ENCODE results near the gene TJAP1.
"Not testable (repeated sequence)": the region's sequence is repeated elsewhere in the genome, so short reads cannot be mapped to it uniquely, and the experiment has no call there.

The TJAP1 gene

DNA sequence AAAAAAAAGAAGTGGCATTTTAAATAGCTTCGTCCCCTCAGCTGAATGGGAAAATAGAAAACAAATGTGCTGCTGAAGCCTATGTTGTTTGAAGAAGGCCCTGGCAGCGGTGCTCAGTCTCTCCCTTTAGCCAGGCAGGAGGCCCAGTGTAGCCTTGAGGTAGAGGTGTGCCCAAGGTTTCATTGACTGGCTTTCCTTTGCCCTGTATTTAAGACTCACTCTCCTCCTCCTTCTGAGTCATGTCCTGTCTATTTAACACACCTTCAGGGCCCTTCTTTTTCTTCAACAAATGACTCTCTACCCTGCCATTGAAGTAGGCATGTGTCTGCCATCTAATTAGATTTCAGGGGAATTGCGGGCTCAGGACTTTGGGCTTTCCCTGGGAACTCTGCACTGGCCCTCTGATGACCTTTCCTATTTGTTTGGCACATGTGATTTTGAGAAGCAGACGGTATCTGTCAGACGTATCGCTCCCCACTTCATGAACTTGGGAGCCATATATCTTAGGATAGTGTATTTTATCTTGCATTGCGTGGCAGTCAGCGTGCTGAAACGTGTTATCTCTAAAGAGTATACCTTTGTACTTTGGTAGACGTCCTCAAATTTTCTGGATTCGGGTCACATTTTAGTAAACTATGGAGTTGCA lies 4.3 kb downstream of the TJAP1 start:
- no peak for DNase-seq (ENCODE audit: low read depth)

GRCh38 chr6:43488667-43489276 lies 11.4 kb downstream of the TJAP1 start:
- no peak for DNase-seq (ENCODE audit: low read depth)

DNA sequence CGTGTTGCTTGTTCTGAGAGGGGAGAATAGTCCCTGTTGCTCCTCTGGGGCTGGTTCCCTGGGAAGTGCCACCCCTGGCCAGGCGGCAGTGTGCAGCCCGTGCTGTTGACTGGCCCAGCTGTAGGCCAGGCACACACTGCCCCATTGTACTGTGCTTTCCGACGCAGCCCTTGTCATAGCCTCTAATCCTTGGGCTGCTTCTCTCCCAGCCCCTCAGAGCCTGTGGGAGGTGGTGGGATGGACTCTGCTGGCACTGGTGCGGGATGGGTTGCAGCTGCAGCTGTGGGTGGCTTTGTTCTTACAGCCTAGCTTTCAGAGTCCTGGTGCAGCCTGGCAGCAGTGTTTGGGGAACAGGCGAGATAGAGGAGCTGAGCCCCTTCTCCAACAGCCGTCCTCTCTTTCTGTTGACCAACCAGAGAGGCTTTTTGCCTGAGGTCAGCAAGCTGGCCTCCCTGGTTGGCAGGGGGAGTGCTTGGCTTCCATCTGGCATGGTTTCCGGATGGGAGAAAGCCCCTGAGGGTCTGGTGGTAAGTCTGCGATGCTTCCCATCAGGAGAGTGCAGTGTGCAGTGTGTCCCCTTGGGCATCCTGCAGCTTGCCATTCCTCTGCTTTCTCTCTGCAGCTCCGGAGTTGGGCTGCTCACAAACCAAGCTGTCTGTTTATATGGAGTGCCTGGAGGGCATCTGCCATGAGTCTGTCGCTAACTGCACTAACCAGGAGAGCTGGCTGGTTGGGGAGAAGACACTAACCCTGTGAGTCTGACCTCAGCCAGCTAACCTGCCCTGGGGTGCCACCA lies 12.1 kb downstream of the TJAP1 start:
- DNase-seq (ENCODE audit: low read depth), result no peak

GRCh38 chr6:43490523-43490939 lies 13.2 kb downstream of the TJAP1 start:
- no peak for DNase-seq (ENCODE audit: low read depth)

- no peak for DNase-seq (ENCODE audit: low read depth)
These were observed 14.6 kb downstream of the TJAP1 start for GRCh38 chr6:43491750-43492661.

GRCh38 chr6:43492673-43493072 lies 15.3 kb downstream of the TJAP1 start:
- no peak for DNase-seq (ENCODE audit: low read depth)

DNA sequence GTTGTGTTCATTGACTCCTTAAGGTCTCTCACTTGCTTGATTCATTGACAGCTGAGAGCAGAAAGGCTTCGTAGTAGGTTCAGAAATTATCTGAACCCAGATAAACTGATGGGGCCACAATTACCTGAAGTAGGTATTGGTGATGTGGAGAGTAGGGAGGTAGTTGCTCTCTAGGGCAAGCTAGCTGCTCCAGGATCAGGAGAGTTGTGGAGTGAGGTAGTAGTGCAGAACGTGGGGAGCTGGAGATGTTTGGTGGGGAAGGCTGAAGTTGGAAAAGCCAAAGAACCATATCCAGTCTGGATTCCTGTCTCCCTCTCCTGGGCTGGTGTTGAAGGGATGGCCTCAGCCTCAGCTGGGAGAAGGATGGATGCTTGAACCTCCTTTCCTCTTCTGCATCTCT lies 15.9 kb downstream of the TJAP1 start:
- DNase-seq (ENCODE audit: low read depth), result no peak

DNA sequence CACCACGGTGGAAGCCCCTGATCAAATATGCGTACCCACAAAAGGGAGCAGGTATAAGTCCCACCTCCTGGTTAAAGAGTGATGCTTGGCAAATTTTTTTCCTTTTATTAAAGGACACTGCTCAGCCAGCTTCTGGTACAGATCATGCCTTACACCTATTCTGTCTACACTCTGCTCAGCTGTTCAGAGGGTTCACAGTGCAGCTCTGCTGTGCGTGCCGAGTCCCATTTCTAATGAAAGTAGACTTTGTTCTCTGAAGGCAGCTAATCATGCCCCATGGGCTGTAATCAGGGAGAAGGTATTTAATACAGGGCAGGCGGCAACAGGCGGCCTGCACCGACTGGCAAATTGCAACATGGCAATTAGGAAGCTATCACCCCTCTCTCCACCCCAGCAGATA lies 16.5 kb downstream of the TJAP1 start:
- no peak for DNase-seq (ENCODE audit: low read depth)

GRCh38 chr6:43494321-43494720 lies 17.0 kb downstream of the TJAP1 start:
- no peak for DNase-seq (ENCODE audit: low read depth)

- no peak for DNase-seq (ENCODE audit: low read depth)
These were observed 17.4 kb downstream of the TJAP1 start for GRCh38 chr6:43494766-43495165.

DNA sequence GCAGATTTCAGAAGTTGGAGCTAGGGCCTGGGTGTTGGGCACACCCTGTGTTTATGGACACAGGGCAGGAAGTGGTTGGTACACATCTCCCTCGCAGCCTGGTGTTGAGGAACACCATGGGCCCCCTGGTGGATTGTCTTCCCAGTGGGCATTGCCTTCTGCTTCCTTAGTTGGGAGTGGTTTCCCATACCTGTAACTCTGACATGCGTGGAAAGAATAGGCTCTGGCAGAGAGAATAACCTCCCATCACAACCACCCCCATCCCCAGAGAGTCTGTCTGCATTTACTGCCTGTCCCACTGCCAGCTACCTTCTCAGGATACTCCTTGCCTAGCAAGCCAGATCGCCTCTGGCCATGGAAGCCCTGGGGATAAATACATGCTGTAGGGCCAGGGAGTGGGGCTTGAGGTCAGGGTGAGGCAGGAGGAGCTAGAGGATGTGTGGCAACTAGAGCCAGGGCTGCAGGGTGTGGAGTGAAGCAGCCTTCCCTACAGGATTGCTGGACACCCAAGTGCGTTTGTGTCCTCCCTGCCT lies 18.1 kb downstream of the TJAP1 start:
- DNase-seq (ENCODE audit: low read depth), result no peak

DNA sequence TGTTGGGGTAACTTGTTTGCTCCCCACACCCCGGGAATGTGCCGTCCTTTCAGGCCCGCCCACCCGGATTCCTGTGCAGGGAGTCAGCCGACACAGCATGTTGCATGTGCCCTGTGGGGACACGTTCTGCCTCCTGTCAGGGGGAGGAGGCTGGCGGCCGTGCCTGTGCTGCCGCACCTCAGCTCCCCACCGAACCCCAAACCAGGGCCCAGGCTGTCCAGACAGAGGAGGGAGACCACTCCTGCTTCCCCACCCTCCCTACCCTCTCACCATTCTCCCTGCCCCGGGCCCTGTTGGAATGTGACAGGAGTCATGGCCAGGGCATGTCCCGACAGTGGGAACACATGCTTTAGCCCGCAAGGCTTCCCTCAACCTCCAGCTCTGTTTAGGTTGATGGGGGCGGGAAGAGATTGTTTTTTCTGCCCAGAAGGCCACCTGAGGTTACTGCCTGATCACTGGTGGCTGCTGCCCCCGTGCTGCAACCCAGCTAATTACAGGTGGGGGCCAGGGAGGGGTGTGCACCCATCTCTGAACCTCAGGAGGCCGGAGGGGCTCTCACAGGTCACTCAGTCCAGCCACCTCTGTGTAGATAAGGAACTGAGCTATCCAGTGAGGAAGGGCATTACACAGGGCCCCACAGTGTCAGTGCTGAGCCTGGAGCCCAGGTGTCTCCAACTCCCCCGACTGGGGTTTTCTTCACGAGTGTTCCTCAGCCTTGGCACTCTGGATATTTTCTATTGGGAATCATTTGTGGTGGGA lies 19.2 kb downstream of the TJAP1 start:
- DNase-seq (ENCODE audit: low read depth), result no peak

GRCh38 chr6:43497129-43497396 lies 19.7 kb downstream of the TJAP1 start:
- DNase-seq (ENCODE audit: low read depth), result no peak

DNA sequence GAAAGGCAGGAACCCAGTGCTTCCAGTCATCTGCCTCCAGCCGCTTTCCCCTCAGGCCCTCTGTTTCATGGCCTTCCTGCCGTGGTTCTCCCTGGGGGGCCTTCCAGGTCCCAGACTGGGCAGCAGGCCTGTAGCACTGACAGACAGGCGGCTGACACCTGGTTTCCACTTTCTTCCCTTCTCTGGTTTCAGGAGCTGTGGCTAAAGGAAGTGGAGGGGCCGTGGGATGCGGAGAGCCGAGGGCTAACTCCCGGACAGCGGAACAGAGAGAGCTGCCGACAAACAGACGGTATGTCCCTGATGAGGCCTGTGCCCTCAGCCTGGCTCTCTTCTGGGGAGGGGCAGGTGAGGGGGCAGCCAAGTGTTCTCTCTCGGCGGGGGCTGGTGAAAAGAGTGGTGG lies 20.3 kb downstream of the TJAP1 start:
- DNase-seq (ENCODE audit: low read depth), result no peak

DNA sequence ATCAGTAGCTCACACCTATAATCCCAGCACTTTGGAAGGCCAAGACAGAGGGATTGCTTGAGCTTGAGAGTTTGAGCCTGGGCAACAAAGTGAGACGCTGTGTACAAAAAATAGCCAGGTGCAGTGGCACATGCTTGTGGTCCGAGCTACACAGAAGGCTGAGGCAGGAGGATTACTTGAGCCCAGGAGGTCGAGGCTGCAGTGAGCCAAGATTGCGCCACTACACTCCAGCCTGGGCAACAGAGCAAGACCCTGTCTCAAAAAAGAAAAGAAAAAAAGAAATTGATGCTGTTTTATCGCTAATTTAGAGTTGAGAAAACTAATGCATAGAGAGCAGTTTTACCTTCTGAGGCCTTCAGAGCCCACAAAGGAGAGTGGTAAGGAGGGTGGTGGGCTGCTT lies 20.9 kb downstream of the TJAP1 start:
- DNase-seq (ENCODE audit: low read depth), result not testable (repeated sequence)

DNA sequence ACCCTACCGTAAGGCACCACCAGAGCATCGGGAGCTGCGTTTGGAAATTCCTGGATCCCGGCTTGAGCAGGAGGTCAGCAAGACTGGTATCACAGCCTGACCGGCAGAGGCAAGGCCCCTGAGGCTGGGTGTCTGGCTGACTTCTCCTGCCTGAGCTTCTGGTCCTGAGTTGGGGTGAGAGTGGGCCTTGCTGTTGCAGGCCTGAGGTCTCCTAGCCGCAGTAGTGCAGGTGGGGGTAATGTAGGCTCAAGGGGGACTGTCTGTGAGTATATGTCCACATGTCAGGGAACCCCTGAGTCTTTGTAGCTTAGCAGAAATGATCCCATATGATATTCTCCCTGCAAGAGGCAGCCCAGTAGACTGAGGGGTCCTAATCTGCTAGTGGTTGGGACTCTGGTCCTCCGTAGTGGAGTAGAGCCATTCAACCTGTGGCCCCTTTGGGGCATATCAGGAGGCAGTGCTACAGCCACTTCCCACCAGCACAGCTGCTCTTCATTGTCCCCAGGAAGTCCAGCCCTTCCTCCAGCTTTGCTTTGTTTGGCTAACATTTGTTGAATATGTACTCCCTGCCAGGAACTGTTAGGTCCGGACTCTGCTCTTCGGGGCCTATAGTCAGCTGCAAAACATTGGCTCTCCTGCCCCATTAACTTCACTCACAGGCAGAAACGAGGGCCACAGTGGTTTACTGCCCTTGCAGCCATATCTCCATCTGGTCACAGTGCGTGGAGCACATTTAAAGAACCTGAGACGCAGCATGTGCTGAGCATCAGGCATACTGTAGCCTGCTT lies 21.9 kb downstream of the TJAP1 start:
- DNase-seq (ENCODE audit: low read depth), result no peak

DNA sequence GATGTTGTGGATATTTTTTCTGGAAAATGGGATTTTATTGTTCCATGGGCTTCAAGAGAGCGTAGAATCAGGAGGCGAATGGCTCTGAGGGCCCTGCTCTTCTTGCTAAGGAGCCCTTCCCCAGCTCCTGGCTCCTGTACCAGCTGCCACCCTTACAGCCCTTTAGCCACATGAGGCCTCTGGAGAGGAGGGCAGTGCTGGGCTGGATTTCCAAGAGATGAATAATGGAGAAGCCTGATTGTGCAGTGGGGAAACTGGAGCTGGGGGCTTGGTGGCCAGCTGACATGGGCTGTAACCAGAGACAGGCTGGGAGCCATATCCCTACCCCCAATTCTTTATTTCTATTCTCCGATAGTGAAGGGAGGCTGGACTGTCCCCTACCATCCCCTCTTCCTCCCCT lies 23.6 kb downstream of the TJAP1 start:
- DNase-seq (ENCODE audit: low read depth), result no peak

- no peak for DNase-seq (ENCODE audit: low read depth)
These were observed 25.3 kb downstream of the TJAP1 start for GRCh38 chr6:43502666-43503065.

GRCh38 chr6:43503443-43503842 lies 26.1 kb downstream of the TJAP1 start:
- DNase-seq (ENCODE audit: low read depth), result no peak

DNA sequence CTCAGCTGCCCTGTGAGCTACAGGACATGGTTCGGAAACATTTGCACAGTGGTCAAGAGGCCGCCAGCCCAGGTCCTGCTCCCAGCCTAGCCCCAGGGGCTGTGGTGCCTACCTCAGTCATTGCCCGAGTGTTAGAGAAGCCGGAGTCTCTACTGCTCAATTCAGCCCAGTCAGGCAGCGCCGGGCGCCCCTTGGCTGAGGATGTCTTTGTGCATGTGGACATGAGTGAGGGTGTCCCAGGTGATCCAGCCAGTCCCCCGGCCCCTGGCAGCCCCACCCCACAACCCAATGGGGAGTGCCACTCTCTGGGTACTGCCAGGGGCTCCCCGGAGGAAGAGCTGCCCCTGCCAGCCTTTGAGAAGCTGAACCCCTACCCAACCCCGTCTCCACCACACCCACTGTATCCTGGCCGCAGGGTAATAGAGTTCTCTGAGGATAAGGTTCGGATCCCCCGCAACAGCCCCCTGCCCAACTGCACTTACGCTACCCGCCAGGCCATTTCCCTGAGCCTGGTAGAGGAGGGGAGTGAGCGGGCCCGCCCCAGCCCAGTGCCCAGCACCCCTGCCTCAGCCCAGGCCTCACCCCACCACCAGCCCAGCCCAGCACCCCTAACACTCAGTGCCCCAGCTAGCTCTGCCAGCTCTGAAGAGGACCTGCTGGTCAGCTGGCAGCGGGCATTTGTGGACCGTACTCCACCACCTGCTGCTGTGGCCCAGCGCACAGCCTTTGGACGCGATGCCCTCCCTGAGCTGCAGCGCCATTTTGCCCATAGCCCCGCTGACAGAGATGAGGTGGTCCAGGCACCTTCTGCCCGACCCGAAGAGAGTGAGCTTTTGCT lies 27.6 kb downstream of the TJAP1 start:
- DNase-seq (ENCODE audit: low read depth), result no peak
